HG03457 (cell line): Measurements from ENCODE around the gene TOP3B.

ENCODE experiments used
- ATAC-seq: cut with Tn5 transposase; IDR thresholded peaks from one replicate; pipeline ENCODE4 v1.9.1; 2021; ENCODE audit warnings: moderate number of reproducible peaks; ENCODE audit not compliant: unreplicated experiment

The TOP3B gene

GRCh38 chr22:21982338-21982965 lies at the start of gene TOP3B:
TOP3B (minus strand) TSS chr22:21982787; CDS start chr22:21975709, 7,078 bp downstream.
- ATAC-seq, result no peak

GRCh38 chr22:22031183-22031945 lies 48.8 kb upstream of the TOP3B start:
- no peak for ATAC-seq

GRCh38 chr22:22030493-22031182 lies 48.1 kb upstream of the TOP3B start:
- ATAC-seq, result no peak

- no peak for ATAC-seq
Measured at GRCh38 chr22:22027955-22028354, 45.4 kb upstream of the TOP3B start.

- ATAC-seq, result no peak
Measured at GRCh38 chr22:22026157-22026831, 43.7 kb upstream of the TOP3B start.

GRCh38 chr22:22025320-22026156 lies 43.0 kb upstream of the TOP3B start:
- no peak for ATAC-seq

GRCh38 chr22:22024440-22024839 lies 41.9 kb upstream of the TOP3B start:
- ATAC-seq, result no peak

GRCh38 chr22:22023581-22024137 lies 41.1 kb upstream of the TOP3B start:
- ATAC-seq, result no peak

- no peak for ATAC-seq
Measured at GRCh38 chr22:22022947-22023534, 40.5 kb upstream of the TOP3B start.

- ATAC-seq, result no peak
Measured at GRCh38 chr22:22022255-22022840, 39.8 kb upstream of the TOP3B start.

- ATAC-seq, result no peak
Measured at GRCh38 chr22:22021162-22021750, 38.7 kb upstream of the TOP3B start.

- no peak for ATAC-seq
Measured at GRCh38 chr22:22020425-22020852, 37.9 kb upstream of the TOP3B start.

- ATAC-seq, result no peak
Measured at GRCh38 chr22:22019659-22020424, 37.3 kb upstream of the TOP3B start.

GRCh38 chr22:22018825-22019658 lies 36.5 kb upstream of the TOP3B start:
- ATAC-seq, result no peak

- ATAC-seq, result no peak
Measured at GRCh38 chr22:22015631-22016030, 33.0 kb upstream of the TOP3B start.

- no peak for ATAC-seq
Measured at GRCh38 chr22:22014285-22014659, 31.7 kb upstream of the TOP3B start.

- ATAC-seq, result no peak
Measured at GRCh38 chr22:22013559-22014284, 31.1 kb upstream of the TOP3B start.
